Mucosa of descending colon (tissue), 3 donors: Measurements from ENCODE around the gene APBA2. TPM values are rescaled to one million over a fixed set of nuclear protein-coding genes. Genes with fewer than 3 reads are reported as not detected.
A peak's percentile ranks its signal among the peaks of the same experiment; 100 is the strongest.
"Not testable (repeated sequence)": the region's sequence is repeated elsewhere in the genome, so short reads cannot be mapped to it uniquely, and the experiment has no call there.

Experiments
- ATAC-seq: fragments of 200-7000 bp; cut with Tn5 transposase; one replicate; pipeline ENCODE4 v1.9.1; 2020; ENCODE audit warnings: mild to moderate bottlenecking, moderate library complexity
- DNase-seq, 3 donors: peaks; one replicate each; pipeline ENCODE4 v3.0.0-alpha.2; 2020
- H3K36me3 ChIP-seq: fragments of 200-600 bp; one replicate; pipeline ENCODE4 v1.8.0; 2021; ENCODE audit warnings: low read depth, mild to moderate bottlenecking
- H3K4me1 ChIP-seq: fragments of 200-600 bp; one replicate; pipeline ENCODE4 v1.8.0; 2021; ENCODE audit warnings: low read depth, mild to moderate bottlenecking
- H3K4me3 ChIP-seq: fragments of 200-600 bp; one replicate; pipeline ENCODE4 v1.8.0; 2021; ENCODE audit warnings: mild to moderate bottlenecking
- H3K9me3 ChIP-seq: fragments of 200-600 bp; one replicate; pipeline ENCODE4 v1.8.0; 2021; ENCODE audit warnings: mild to moderate bottlenecking
- intact Hi-C, 2 donors: fragments of 100-400 bp; cut with DNase I in 1 of 2; cut with micrococcal nuclease in 1 of 2; formaldehyde crosslinking; loops; one replicate each; pipeline versions ENCODE4 v1.11.0 to v1.11.1; 2022; cut with DNase I, micrococcal nuclease
- total RNA-seq, 3 donors: library from RNA; stranded (reverse); fragmentation: NEBNext Ultra II Directional in 2 of 3; extraction: Animal tissue kit (Norgen Biotek cat#: 25700) in 2 of 3; gene quantifications; one replicate each; pipeline versions ENCODE4 v1.2.1 to v1.2.4, GENCODE V29; 2021 to 2023
- TF ChIP-seq, protein P1 (sequence below): fragments of 200-600 bp; IDR thresholded peaks from one replicate; pipeline ENCODE4 v1.8.0; 2022; ENCODE audit warnings: antibody characterized with exemption, mild to moderate bottlenecking
- donor health status: DM: no; HTN: no; CAD: no; lungs with moderate emphysema.
- donor health status: DM: no; HTN: no; CAD: no.
- donor health status: DM: no; HTN: yes; CAD: no.

The APBA2 gene
- total RNA-seq, 3 donors from 2014 or later = 0.69 to 2.0 (median 1.2) TPM

DNA sequence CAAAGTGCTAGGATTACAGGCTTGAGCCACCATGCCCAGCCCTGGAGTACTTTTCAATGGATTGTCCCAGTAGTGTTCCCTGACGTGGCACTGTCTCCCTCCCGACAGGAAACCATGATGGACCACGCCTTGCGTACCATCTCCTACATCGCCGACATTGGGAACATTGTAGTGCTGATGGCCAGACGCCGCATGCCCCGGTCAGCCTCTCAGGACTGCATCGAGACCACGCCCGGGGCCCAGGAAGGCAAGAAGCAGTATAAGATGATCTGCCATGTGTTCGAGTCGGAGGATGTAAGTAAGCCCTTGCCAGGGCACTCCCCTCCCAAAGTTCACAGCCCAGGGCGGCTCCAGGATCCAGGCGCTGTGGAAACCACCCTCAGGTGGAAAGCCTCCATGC is 215.7 kb downstream of the APBA2 start:
- H3K9me3 ChIP-seq = no peaks in the 10 kb centered on the region
- no peak overlapping the region for H3K4me3 ChIP-seq
- DNase-seq = peak in 1 of 3 donors; percentile 19
- no peaks in the 10 kb centered on the region for H3K4me1 ChIP-seq
- no peaks in the 10 kb centered on the region for H3K36me3 ChIP-seq
- no peak for ATAC-seq
- intact Hi-C loops = no loop called here
- TF ChIP-seq, protein P1, sequence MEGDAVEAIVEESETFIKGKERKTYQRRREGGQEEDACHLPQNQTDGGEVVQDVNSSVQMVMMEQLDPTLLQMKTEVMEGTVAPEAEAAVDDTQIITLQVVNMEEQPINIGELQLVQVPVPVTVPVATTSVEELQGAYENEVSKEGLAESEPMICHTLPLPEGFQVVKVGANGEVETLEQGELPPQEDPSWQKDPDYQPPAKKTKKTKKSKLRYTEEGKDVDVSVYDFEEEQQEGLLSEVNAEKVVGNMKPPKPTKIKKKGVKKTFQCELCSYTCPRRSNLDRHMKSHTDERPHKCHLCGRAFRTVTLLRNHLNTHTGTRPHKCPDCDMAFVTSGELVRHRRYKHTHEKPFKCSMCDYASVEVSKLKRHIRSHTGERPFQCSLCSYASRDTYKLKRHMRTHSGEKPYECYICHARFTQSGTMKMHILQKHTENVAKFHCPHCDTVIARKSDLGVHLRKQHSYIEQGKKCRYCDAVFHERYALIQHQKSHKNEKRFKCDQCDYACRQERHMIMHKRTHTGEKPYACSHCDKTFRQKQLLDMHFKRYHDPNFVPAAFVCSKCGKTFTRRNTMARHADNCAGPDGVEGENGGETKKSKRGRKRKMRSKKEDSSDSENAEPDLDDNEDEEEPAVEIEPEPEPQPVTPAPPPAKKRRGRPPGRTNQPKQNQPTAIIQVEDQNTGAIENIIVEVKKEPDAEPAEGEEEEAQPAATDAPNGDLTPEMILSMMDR = no peak

DNA sequence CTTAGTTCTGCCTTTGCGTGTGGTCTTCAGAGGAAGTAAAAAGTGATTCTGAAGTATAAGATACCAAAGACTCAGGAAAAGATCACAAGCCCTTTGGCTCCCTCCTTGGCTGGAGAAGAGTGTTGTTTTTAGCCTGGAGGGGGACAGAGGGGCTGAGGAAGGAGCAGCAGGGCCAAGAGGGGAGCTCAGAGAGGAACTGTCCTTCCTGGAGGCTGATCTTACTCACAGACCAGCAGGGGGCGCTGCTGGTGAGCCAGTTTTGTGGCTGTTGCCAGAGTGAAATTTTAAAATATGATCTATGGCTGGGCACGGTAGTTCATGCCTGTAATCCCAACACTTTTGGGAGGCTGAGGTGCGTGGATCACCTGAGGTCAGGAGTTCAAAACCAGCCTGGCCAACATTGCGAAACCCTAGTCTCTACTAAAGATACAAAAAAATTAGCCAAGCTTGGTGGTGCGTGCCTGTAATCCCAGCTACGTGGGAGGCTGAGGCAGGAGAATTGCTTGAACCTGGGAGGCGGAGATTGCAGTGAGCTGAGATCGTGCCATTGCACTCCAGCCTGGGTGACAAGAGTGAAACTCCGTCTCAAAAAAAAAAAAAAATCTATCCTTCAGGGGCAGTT is 216.5 kb downstream of the APBA2 start:
- H3K4me1 ChIP-seq, H3K9me3 ChIP-seq, intact Hi-C loops, H3K36me3 ChIP-seq, H3K4me3 ChIP-seq: not testable (repeated sequence)
- ATAC-seq (peak; percentile 33), DNase-seq (peak in 2 of 3 donors; percentile 57 to 64)
- TF ChIP-seq, protein P1 = peak; percentile 46

DNA sequence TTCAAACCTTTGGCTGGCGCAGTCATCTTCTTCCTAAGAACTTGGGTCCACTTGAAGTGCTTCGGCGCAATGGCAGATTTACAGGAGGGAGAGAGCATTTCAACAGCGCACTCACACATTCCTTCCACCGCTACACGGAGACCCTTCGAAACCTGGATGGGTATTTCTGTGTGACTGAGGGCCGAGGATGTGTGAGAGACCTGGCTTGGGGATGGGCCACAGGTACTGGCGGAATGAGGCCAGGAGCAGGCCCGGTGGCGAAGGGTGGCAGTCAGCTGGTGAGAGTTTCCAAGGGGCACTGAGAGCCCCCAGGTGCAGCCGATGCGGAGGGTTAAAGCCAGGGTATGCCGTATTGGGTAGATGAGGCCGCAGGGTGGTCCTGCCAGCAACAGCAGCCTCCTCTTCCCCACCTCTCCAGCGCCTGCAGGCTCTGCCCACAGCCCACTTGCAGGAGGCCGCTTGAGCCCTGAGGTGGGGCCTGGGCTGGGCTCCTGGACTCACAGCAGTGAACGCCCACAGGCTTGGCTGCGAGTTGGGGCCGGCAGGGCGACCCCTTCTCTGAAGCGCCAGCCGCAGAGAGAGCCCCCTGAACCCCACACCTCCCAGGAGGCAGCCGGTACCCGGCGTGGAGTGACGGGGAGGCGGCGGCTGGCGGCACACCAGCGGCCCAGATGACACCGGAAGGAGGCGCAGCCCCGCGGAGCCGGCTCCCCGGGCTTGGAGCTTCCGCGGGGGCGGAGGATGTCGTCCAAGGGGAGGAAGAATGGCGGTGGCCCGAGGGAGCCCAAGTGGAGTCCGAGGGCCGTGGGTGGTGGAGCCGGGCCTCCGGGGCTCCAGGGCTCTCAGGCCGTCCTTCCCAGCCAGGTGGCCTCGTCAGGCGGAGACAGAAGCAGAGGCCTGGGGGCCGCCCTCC is 217.4 kb downstream of the APBA2 start:
- Histone ChIP-seq H3K4me3 (no peak overlapping the region), H3K36me3 (no peaks in the 10 kb centered on the region), H3K9me3 (no peaks in the 10 kb centered on the region), H3K4me1 (no peaks in the 10 kb centered on the region)
- ATAC-seq (peak; percentile 23), DNase-seq (peak in 2 of 3 donors; percentile 6 to 47)
- TF ChIP-seq, protein P1 = no peak
- intact Hi-C loops = no loop called here

DNA sequence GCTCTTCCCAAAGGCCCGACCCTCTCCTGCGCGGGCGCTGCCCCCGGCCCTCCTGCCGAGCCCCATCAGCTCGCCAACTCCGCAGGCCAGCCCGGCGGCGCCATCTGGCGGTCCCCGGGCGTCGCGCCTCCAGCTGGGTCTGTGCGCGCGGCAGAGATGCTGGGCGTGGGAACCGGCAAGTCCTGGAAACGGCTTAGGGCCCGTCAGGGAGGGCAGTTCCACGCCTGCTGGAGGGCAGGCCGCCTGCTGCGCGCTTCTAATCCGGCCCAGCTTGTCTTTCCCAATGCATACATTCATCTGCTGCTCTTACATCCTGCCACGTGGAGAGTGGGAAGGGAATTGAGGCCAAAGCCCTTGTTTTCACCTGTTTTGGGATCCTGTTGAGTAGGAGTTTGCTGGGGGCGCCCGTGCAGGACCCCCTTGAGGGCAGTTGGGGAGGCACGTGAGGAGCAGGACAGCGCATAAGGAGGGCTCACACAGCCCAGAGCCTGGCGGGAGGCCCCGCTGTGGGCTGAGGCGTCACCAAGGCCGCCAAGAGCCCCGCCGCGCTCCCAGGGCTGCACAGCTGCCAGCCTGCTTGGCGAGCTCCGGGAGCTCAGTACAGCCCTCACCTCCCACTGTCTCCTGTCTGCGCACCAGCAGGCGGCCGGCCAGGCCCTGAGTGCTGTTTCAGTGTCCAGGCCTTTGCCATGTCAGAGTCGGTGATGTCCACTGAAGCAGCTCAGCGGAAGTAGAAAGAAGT is 218.2 kb downstream of the APBA2 start:
- H3K9me3 ChIP-seq = no peaks in the 10 kb centered on the region

DNA sequence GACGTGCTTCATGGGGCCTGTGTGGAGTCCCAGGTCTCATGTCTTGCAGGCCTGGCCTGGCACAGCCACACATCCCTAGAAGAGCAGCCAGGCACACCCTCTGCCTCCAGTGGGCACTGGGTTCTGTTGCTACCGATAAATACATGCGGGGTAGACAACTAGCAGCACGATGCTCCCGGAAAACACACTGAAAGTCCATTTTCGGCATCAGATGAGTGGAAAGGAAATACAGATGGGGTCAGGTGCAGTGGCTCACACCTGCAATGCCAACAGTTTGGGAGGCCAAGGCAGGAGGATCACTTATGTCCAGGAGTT is 218.7 kb downstream of the APBA2 start:
- intact Hi-C loops = no loop called here

More for the DNA sequence above, 218.2 kb downstream of the APBA2 start:
- Histone ChIP-seq H3K4me1 (no peaks in the 10 kb centered on the region), H3K4me3 (no peak overlapping the region), H3K36me3 (no peaks in the 10 kb centered on the region)
- ATAC-seq (peak; percentile 88), DNase-seq (peak; percentile 64 to 74 (median 69))
- TF ChIP-seq, protein P1 = peak; percentile 63
- intact Hi-C loops = no loop called here

More for the DNA sequence above, 218.7 kb downstream of the APBA2 start:
- Histone ChIP-seq H3K9me3 (no peaks in the 10 kb centered on the region), H3K4me1 (no peaks in the 10 kb centered on the region), H3K36me3 (no peaks in the 10 kb centered on the region), H3K4me3 (no peak overlapping the region)
- ATAC-seq (no peak), DNase-seq (no peak)
- TF ChIP-seq, protein P1 = no peak
